GM10248 (cell line): Measurements from ENCODE around the gene SLC5A6.
A peak's percentile ranks its signal among the peaks of the same experiment; 100 is the strongest.

ENCODE experiments used
- CTCF ChIA-PET: fragments of 300-600 bp; sonication (Branson Sonifier 250); formaldehyde crosslinking; extraction: SDS; loops from one replicate; lab custom pipeline; 2021; ENCODE audit warnings: antibody characterized with exemption; lab: Yijun Ruan, JAX
- POLR2A ChIA-PET: fragments of 350-650 bp; sonication (Branson Sonifier 250); formaldehyde crosslinking; extraction: SDS; loops from one replicate; lab custom pipeline; 2020; ENCODE audit warnings: antibody characterized with exemption; lab: Yijun Ruan, JAX
- DNase-seq: peaks from one replicate; pipeline ENCODE4 v3.0.0; 2012; ENCODE audit errors: extremely low spot score
- TF ChIP-seq, protein P1 (sequence below): IDR thresholded peaks from 2 replicates; pipeline ENCODE4 v1.5.1; 2012; ENCODE audit warnings: mild to moderate bottlenecking, low read depth; ENCODE audit errors: extremely low read depth, missing control alignments, control extremely low read depth

SLC5A6 gene

DNA sequence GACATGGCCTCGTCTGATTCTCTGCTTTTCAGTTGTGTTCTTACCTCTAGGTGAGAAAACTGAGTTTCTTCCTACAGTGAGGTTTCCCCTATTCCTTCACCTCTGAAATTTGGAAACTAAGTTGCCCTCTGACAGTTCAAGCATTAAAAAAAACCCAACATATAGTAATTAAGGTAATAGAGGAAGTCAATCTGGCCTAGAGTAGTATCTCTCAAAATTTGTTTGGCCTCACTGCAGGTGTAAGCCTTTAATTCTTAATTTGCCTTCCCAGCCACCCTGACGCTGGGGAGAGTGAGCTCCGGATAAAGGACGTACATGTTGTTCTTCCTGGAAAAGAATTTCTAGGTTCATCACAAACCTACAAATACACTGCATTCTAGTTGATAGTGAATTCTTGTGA, 6.5 kb upstream of the SLC5A6 start:
- DNase-seq: no peak
- CTCF ChIA-PET: no interaction called here
- POLR2A ChIA-PET: no interaction called here
- TF ChIP-seq, protein P1, sequence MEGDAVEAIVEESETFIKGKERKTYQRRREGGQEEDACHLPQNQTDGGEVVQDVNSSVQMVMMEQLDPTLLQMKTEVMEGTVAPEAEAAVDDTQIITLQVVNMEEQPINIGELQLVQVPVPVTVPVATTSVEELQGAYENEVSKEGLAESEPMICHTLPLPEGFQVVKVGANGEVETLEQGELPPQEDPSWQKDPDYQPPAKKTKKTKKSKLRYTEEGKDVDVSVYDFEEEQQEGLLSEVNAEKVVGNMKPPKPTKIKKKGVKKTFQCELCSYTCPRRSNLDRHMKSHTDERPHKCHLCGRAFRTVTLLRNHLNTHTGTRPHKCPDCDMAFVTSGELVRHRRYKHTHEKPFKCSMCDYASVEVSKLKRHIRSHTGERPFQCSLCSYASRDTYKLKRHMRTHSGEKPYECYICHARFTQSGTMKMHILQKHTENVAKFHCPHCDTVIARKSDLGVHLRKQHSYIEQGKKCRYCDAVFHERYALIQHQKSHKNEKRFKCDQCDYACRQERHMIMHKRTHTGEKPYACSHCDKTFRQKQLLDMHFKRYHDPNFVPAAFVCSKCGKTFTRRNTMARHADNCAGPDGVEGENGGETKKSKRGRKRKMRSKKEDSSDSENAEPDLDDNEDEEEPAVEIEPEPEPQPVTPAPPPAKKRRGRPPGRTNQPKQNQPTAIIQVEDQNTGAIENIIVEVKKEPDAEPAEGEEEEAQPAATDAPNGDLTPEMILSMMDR: no peak

GRCh38 chr2:27217173-27218121, 5.4 kb upstream of the SLC5A6 start, which contains the start of gene CAD:
TSS of gene CAD (plus strand) at chr2:27217369. CDS start at chr2:27217552, 183 bp downstream.
- CTCF ChIA-PET: interaction anchor here (1.1 to 1.8 kb wide), 2 partner anchors 13 to 17 kb away, joined by 3 to 6 read pairs; no protein-coding TSS in a partner anchor
- TF ChIP-seq, protein P1: peak; percentile 23
- POLR2A ChIA-PET: no interaction called here
- peak; percentile 93 for DNase-seq

- CTCF ChIA-PET: interaction anchor here (1.1 to 1.8 kb wide), 2 partner anchors 12 to 18 kb away, joined by 3 to 6 read pairs; no protein-coding TSS in a partner anchor
- no peak for DNase-seq
- TF ChIP-seq, protein P1: no peak
- POLR2A ChIA-PET: no interaction called here
Measured at GRCh38 chr2:27216416-27217137, 4.5 kb upstream of the SLC5A6 start.

DNA sequence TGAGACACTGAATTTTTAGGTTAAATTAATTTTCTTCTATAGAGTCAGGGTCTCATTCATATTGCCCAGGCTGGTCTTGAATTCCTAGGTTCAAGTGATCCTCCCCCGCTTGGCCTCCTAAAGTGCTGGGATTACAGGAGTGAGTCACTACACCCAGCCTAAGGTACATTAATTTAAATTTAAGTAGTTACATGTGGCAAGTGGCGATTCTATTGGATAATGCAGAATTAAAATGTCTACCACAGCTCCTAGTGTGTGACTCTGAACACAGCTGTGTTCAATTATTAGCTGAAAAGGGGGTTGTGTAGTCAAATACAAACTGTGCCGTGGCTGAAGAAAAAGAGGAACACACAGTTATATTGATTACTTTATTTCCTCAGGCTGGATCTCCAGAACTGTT, 2.9 kb upstream of the SLC5A6 start:
- TF ChIP-seq, protein P1: no peak
- CTCF ChIA-PET: no interaction called here
- POLR2A ChIA-PET: no interaction called here
- DNase-seq: no peak

DNA sequence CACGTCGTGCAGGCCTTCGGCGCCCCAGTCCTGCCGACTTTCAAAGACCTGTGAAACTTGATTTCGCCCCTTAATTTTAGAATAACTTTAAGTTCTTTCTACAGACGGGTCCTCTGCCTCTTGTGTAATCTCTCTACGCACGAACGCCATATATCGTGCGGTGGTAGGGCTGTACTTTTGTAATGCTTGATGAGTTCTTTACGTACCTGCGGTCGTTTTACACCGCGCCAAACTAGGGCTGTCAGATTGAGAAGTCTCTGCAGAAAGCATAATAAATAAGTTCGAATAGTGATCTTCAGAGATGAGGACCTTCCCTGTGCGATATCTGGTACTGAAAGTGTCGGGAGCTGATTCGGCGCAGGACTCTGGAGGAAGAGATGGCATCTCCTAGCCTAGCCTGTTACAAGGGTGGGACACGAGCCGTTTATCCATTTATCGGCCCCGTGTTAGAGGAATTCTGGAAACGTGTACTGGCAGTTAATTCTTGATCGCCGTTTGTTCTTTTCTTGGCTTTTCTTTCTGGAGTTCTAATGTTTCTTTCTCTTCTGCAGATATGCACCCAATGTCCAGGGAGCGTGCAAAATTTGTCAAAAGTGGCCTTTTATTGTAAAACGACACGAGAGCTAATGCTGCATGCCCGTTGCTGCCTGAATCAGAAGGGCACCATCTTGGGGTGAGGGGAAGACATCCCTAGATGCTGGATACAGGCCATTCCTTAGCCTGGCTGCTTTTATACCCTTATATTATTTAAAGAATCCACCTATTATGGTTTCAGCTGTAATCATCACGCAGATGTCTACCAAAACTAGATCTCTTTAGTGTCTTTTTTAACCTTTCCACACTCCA, 781 bp upstream of the SLC5A6 start:
- TF ChIP-seq, protein P1: no peak
- CTCF ChIA-PET: interaction anchor here (1.0 to 2.0 kb wide), 4 partner anchors 7 to 126 kb away, joined by 3 to 4 read pairs (median 3); partner anchors contain the start of gene KHK
- POLR2A ChIA-PET: no interaction called here
- no peak for DNase-seq
